Esophagus squamous epithelium (tissue), 5 donors: ENCODE results near the gene MCUB. TPM values are rescaled to one million over a fixed set of nuclear protein-coding genes. Genes with fewer than 3 reads are reported as not detected.

Experiments
- DNase-seq: peaks from one replicate; lab custom pipeline; 2025; lab: John Stamatoyannopoulos, UW
- H3K27ac ChIP-seq, 4 donors: fragments of 200-600 bp; sonication (generic); one replicate each; pipeline ENCODE4 v1.5.1; 2016 to 2019; ENCODE audit warnings: mild to moderate bottlenecking in 1 of 4
- H3K27me3 ChIP-seq, 4 donors: fragments of 200-600 bp; sonication (generic); 1 replicate in 3 of 4; 2 replicates in 1 of 4; pipeline versions ENCODE4 v1.5.1 to v1.6.0; 2017 to 2021; ENCODE audit warnings: antibody characterized with exemption in 1 of 4
- H3K36me3 ChIP-seq, 3 donors: fragments of 200-600 bp; sonication (generic); one replicate each; pipeline ENCODE4 v1.5.1; 2016 to 2019
- H3K4me1 ChIP-seq, 3 donors: fragments of 200-600 bp; sonication (generic); one replicate each; pipeline ENCODE4 v1.5.1; 2017 to 2019
- H3K4me3 ChIP-seq, 4 donors: fragments of 200-600 bp; sonication (generic); 1 replicate in 3 of 4; 2 replicates in 1 of 4; pipeline ENCODE4 v1.5.1; 2016 to 2019; ENCODE audit warnings: mild to moderate bottlenecking in 2 of 4, moderate library complexity in 1 of 4
- H3K9me3 ChIP-seq, 3 donors: fragments of 200-600 bp; sonication (generic); one replicate each; pipeline ENCODE4 v1.5.1; 2016 to 2019
- CTCF ChIP-seq, 6 experiments: fragments of 450-650 bp in 4 of 6; fragments of 200-600 bp in 2 of 6; sonication (generic) in 2 of 6; IDR thresholded peaks; one replicate each; pipeline ENCODE4 v1.5.1; 2016 to 2019; ENCODE audit warnings: antibody characterized with exemption in 6 of 6, mild to moderate bottlenecking in 4 of 6, moderate library complexity in 4 of 6
- POLR2A ChIP-seq, 4 donors: fragments of 450-650 bp; IDR thresholded peaks; one replicate each; pipeline ENCODE4 v1.6.1; 2017; ENCODE audit warnings: antibody characterized with exemption in 4 of 4, mild to moderate bottlenecking in 4 of 4, moderate library complexity in 3 of 4
- WGBS, 2 donors: methylation state at CpG; one replicate each; pipeline ENCODE4 v1.1.5; 2018; 5-methylcytosine and 5-hydroxymethylcytosine counted together
- intact Hi-C: fragments of 100-400 bp; cut with DNase I; formaldehyde crosslinking; loops from one replicate; pipeline ENCODE4 v1.15.0; 2022
- total RNA-seq, 4 donors: library from RNA; depleted of rRNA; stranded (reverse); fragments of >200 nt; gene quantifications; one replicate each; pipeline ENCODE4 v1.1.0, GENCODE V29; 2016
- donor health status: DM: yes; HTN: yes; CAD: no.

Gene MCUB
- total RNA-seq, 4 donors from 2014 or later: 18.7 to 34.5 (median 22.2) TPM

GRCh38 chr4:109682875-109683274 is 122.8 kb downstream of the MCUB start:
- no peaks in the 10 kb centered on the region for H3K4me1 ChIP-seq
- no peak for DNase-seq
- H3K27ac ChIP-seq: no peak overlapping the region
- no peak overlapping the region for H3K4me3 ChIP-seq
- TF ChIP-seq POLR2A (IDR thresholded peaks at IDR 0.05): no peak
- no peak for TF ChIP-seq CTCF (IDR thresholded peaks at IDR 0.05)
- no peaks in the 10 kb centered on the region for H3K27me3 ChIP-seq
- WGBS, 2 donors: 88 to 94% methylated on average over 2 of the region's 2 CpGs
- intact Hi-C loops: no loop called here
- peaks cover 0 to 5% (median 0%) of the 10 kb centered on the region in 3 donors for H3K9me3 ChIP-seq
- H3K36me3 ChIP-seq: peaks cover 0 to 37% (median 5%) of the 10 kb centered on the region in 3 donors

GRCh38 chr4:109683621-109684253 is 123.7 kb downstream of the MCUB start:
- WGBS, 2 donors: 89 to 90% methylated on average over 5 to 6 of the region's 6 CpGs
- TF ChIP-seq CTCF (IDR thresholded peaks at IDR 0.05) (no peak), POLR2A (IDR thresholded peaks at IDR 0.05) (no peak)
- intact Hi-C loops: no loop called here
- DNase-seq: no peak
- Histone ChIP-seq H3K27me3 (no peaks in the 10 kb centered on the region), H3K4me1 (no peaks in the 10 kb centered on the region), H3K4me3 (no peak overlapping the region), H3K36me3 (peaks cover 0 to 37% (median 5%) of the 10 kb centered on the region in 3 donors), H3K27ac (no peak overlapping the region), H3K9me3 (peaks cover 0 to 2% (median 0%) of the 10 kb centered on the region in 3 donors)

- intact Hi-C loops: no loop called here
- Histone ChIP-seq H3K9me3 (no peaks in the 10 kb centered on the region), H3K27ac (no peak overlapping the region), H3K36me3 (peaks cover 0 to 46% (median 5%) of the 10 kb centered on the region in 3 donors), H3K27me3 (no peaks in the 10 kb centered on the region), H3K4me1 (no peaks in the 10 kb centered on the region), H3K4me3 (no peak overlapping the region)
- DNase-seq: no peak
- TF ChIP-seq POLR2A (IDR thresholded peaks at IDR 0.05) (no peak), CTCF (IDR thresholded peaks at IDR 0.05) (no peak)
Observed at GRCh38 chr4:109684727-109685126, 124.7 kb downstream of the MCUB start.

- no peaks in the 10 kb centered on the region for H3K4me1 ChIP-seq
- no peaks in the 10 kb centered on the region for H3K9me3 ChIP-seq
- no peak overlapping the region for H3K4me3 ChIP-seq
- H3K27me3 ChIP-seq: no peaks in the 10 kb centered on the region
- 72 to 83% methylated on average over 6 of the region's 6 CpGs for WGBS, 2 donors
- H3K36me3 ChIP-seq: peaks cover 0 to 88% (median 8%) of the 10 kb centered on the region in 3 donors
- DNase-seq: no peak
- intact Hi-C loops: no loop called here
- TF ChIP-seq POLR2A (IDR thresholded peaks at IDR 0.05) (no peak), CTCF (IDR thresholded peaks at IDR 0.05) (no peak)
- no peak overlapping the region for H3K27ac ChIP-seq
Observed at GRCh38 chr4:109690690-109691410, 130.8 kb downstream of the MCUB start.

- WGBS, 2 donors: 83 to 100% methylated on average over 1 of the region's 1 CpG
- Histone ChIP-seq H3K4me3 (no peak overlapping the region), H3K27me3 (no peaks in the 10 kb centered on the region), H3K4me1 (no peaks in the 10 kb centered on the region), H3K27ac (no peak overlapping the region), H3K36me3 (peaks cover 0 to 88% (median 8%) of the 10 kb centered on the region in 3 donors), H3K9me3 (no peaks in the 10 kb centered on the region)
- DNase-seq: no peak
- no peak for TF ChIP-seq CTCF (IDR thresholded peaks at IDR 0.05)
- intact Hi-C loops: no loop called here
Observed at GRCh38 chr4:109691411-109691920, 131.4 kb downstream of the MCUB start.
